Left kidney (tissue), 2 donors: ENCODE measurements around the gene BTF3. TPM values are rescaled to one million over a fixed set of nuclear protein-coding genes. Genes with fewer than 3 reads are reported as not detected.
"Not testable (repeated sequence)": the region's sequence is repeated elsewhere in the genome, so short reads cannot be mapped to it uniquely, and the experiment has no call there.

Experiments used
- DNase-seq: peaks from one replicate; pipeline ENCODE4 v3.0.0-alpha.2; 2013
- polyA plus RNA-seq: library from polyadenylated mRNA; unstranded; fragments of 120-200 nt; gene quantifications from one replicate; pipeline ENCODE4 v1.2.1, GENCODE V29; 2013; ENCODE audit not compliant: insufficient read length

Gene BTF3
- polyA plus RNA-seq, 1 donor = 882 TPM

DNA sequence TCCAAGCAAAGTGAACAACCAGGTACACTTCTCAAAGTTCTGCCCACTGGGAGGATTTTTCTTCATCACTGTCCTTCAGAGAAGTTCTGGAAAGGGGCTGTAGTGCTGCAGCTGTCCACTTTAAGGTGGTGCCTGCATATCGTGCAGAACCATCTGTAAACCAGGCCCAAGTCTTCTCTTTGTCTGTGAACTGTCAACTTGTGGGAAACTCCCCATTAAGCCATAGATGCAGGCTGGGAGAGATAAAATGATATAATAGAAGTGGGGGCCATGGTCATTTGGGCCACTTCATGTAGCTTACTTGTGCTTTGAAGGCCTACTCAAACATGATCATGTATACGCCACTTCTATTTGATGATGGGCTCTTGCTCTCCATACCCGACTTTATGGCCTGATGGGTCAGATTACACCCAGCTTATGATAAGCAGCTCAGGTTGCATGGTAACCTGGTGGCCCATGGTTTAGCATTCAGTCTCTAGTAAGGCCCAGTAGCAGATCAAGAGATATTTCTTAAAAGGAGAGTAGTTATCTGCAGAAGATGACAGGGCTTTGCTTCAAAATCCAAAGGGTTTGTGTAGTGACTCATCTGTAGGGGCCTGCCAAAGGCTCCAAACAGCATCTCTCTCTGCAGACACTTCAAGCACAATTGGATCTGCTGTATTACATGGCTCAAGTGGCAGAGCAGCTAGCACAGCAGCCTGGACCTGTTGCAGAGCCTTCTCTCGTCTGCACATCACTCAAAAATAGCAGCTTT, 15.7 kb upstream of the BTF3 start:
- DNase-seq = no peak

DNA sequence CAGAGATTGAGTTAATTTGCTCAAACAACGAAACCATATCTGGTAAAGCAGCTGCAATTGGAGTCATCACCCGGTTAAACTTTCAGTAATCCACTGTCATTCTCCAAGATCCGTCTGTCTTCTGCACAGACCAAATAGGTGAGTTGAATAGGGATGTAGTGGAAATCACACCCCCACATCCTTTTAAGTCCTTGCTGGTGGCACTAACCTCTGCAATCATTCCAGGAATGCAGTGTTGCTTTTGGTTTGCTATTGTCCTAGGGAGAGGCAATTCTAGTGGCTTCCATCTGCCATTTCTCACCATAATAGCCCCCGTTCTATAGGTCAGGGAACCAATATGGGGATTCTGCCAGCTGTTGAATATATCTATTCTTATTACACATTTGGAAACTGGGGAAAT, 14.6 kb upstream of the BTF3 start:
- no peak for DNase-seq

DNA sequence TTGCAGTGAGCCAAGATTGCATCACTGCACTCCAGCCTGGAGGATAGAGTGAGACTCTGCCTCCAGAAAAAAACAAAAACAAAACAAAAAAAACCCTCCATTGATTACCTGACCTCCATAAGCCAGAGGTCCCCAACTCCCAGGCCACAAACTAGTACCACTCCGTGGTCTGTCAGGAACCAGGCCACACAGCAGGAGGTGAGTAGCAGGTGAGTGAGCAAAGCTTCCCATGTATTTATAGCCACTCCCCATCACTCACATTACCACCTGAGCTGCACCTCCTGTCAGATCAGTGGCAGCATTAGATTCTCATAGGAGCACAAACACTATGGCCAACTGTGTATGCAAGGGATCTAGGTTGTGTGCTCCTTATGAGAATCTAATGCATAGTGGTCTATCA, 13.7 kb upstream of the BTF3 start:
- no peak for DNase-seq

DNA sequence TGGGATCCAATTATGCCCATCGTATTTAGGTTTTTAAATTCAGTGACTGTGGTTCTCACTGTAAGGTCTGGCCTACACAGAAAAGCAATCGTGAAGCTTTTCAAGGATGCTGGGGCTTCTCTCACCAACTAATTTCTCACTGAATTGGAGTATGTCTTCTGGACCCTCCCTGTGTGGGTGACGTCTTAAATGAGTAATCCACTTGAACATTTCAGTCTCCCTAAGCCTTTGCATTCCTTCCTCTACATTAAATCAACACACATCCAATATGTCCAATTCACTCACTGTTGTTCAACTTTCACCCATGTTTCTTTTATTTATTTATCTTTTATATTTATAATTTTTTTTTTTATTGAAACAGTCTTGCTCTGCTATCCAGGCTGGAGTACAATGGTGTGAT, 12.5 kb upstream of the BTF3 start:
- DNase-seq = no peak

DNA sequence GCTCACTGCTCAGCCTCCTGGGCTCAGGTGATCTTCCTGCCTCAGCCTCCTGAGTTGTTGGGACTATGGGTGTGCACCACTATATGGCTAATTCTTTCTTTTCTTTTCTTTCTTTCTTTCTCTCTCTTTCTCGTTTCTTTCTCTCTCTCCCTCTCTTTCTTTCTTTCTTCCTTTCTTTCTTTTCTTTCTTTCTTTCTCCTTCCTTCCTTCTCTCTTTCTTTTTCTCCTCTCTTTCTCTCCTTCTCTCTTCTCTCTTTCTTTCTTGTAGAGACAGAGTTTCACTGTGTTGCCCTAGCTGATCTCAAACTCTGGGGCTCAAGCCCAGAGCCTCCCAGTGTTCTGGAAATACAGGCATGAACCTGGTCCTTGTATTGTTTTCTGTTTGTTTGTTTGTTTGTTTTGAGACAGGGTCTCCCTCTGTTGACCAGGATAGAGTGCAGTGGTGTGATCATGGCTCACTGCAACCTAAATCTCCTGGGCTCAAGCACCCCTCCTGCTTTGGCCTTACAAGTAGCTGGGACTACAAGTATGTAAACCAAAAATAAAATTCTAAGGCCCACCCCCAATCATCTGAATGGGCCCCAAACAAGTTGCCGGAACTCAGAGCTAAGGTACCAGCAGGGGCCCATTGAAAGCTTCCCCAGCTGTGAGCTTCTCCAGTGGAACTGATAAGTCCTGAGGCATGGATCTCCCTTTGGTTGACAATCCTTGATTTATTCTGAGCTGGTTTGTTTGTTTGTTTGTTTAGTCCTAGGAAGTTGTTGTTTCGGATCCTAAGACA, 11.9 kb upstream of the BTF3 start:
- DNase-seq = no peak

DNA sequence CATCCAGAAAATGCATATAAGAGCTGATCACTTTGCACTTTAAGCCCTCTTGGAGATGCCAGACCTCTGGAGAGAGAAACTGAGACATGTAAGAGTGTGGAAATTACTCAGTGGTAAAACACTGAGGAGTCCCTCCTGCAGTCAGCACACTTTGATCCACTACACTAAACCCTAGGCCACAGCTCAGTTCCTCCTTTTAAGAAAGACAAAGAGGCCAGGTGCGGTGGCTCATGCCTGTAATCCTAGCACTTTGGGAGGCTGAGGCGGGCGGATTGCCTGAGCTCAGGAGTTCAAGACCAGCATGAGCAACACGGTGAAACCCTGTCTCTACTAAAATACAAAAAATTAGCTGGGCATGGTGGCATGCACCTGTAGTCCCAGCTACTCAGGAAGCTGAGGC, 11.0 kb upstream of the BTF3 start:
- DNase-seq = not testable (repeated sequence)

DNA sequence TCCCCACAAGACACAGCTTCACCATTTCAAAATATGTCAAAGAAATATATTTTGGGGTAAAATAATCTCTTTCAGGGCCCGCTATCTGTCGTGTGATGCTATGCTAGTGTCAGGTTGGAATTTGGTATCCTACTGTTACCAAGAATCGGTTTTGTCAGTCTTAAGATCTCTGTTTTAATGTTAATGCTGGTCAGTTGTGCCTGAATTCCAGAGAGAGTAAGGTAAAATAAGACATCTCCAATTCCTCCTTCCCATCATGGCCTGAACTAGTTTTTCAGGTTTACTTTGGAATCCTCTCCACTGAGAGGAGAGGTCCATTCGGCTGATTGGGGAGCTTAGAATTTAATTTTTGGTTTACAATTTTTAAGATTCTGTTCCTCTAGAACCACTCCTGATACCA, 10.4 kb upstream of the BTF3 start:
- no peak for DNase-seq

DNA sequence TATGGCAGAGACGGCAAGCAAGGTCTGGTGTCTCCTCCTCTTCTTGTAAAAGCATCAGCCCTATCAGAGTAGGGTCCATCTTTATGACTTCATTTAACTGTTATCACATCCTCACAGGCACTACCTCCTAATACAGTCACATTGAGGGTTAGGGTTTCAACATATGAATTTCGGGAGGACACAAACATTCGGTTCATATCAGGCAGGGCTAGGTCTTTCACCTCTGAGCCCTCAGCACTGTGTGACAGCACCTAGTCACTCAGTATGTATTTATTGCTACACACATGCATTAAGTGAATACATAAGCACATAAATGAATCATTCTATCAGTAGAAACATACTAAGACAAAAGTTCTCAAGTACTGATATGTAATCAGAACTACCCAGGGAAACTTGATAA, 9.4 kb upstream of the BTF3 start:
- no peak for DNase-seq

DNA sequence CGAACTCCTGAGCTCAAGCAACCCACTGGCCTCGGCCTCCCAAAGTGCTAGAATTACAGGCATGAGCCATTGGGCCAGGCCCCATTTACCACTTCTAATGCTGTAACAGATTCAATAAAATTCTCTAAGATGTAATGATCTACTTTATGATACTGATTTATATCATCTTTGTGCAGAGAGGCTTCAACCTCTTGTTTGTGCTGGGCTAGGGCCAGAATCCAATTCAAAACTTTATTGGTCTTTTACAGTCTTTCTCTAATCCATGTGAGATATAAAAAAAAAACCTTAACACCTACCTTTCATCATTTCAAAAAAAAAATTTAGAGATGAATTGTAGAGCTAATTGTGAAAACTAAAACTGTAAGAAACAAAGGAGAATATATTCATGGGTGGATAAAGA, 8.2 kb upstream of the BTF3 start:
- DNase-seq = no peak

DNA sequence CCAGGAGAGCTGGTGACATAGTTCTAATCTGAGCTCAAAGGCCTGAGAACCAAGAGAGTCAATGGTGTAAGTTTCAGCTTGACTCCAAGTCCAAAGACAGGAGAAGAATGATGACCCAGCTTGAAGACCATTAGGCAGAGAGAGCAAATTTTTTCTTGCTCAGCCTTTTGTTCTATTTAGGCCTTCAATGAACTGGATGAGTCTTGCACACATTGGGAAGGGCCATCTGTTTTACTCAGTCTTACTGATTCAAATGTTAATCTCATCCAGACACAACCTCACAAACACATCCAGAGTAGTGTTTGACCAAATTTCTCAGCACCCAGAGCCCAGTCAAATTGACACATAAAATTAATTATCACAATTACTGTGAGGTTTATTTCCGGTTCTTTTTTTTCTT, 7.1 kb upstream of the BTF3 start:
- DNase-seq = no peak

DNA sequence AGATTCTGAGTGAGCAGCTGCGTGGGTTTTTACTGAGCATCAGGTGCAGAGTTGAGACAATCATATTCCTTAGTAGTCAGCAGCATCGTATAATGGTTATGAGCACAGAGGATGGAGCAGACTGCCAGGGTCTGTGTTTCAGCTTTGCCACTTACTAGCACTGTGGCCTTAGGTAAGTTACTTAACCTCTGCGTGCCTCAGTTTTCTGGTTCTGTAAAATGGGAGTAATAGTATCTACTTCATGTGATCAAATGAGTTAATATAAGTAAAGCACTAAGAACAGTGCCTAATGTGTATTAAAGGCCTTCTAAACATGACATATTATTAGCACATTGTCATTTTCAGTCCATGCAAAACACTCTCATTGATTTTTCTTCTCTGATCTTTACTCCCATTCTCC, 4.8 kb upstream of the BTF3 start:
- DNase-seq = no peak

DNA sequence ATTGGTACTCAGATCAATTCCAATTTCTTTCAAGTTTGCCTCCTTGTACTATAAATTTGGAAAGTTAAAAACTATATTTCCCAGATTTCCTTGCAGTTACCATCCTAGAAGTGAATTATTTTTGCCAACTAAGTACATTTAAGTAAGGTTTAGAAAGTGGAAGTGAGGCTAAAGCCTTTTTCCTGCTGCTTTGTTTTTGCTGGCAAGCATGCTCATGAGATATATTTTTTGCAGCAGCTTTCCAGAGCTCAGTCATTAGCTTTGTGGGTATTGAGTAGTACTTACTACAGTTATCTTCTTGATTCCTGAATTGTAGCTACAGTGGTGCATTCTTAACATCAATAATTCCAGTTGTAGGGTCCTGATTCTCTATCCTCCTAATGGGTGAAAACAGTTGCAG, 3.5 kb upstream of the BTF3 start:
- no peak for DNase-seq

DNA sequence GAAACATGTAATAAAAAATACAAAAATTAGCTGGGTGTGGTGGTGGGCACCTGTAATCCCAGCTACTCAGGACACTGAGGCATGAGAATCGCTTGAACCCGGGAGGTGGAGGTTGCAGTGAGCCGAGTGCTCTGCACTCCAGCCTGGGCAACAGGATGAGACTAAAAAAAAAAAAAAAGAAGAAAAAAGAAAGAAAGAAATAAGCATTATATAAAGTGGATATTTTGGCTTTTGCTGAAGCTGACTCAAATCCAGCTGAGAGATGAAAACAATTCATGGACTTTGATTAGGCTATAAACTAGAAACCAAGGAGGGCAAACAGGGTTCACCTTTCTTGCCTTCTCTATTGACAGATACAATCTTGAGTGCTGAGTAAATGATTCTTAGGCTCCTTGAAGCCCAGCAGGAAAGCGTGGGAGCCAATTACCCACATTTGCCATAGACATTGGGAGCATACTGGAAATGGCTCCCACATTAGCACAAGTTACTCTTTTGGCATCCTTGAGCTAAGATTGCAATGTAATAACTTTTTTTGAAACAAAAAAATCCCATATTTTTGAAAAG, 2.4 kb upstream of the BTF3 start:
- DNase-seq = no peak

DNA sequence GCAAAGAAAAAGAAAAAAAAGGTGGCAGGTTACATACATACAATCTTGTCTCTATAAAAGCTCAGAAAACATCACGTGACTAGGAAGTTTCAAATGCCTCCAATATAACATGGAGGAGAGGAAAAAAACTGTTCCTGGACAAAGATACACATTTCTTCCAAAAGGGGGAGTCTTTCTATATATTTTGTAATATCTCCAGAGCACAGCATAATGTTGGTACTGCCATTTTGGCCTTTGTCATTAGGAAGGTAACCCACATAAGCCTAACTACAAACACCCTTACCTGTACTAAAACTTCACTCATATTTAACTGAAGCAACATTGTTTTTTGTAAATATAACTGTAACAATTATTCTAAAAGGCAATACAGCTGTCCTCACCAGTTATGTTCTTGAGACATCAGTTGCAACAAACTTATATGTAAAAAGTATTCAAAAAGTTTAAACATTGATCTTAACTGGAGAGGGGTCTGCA, 1.2 kb upstream of the BTF3 start:
- DNase-seq = peak; percentile 73

DNA sequence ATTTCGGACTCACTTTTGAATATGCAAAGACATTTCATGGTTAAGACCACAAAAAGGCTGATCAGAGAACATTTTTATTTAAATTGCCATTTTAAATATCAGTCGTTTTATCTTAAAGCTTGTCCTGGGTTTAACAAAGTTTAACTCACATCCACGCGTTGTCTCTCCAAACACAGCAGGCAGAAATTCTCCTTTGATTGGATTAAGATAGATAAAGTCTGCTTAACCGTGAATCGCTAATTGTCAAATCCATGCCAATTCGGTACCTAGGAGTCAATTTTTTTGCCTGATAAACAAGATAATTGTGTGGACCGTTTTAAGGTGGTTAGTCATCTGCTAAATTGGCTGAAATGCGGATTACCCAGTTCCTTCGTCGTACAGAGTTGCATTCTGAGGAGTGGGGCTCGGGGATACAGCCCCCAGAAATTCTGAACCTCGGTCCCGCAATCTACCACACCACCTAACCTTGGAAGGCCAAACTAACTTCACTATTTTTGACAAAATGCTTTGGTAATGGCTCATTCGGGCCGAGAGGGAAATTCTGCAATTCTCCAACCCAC, 665 bp upstream of the BTF3 start:
- peak; percentile 31 for DNase-seq

DNA sequence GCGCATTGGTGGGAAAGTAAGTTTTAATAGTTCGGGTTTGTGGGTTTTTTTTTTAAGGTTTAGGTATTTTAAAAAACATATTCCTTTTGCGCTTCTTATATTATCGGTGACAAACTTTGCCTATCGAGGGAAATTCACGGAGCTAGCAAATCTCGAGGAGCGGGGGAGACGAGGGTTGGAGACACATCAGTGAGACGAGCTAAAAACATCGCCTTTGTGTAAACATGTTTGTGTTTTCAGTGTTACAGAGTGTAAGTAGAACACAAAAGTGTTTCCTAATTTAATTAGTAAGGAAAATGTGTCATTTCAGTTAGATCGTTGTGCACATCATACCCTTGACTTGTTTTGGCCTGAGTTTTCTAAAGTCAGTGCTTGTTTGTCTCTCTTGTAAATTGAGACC, 945 bp downstream of the BTF3 start:
- no peak for DNase-seq

DNA sequence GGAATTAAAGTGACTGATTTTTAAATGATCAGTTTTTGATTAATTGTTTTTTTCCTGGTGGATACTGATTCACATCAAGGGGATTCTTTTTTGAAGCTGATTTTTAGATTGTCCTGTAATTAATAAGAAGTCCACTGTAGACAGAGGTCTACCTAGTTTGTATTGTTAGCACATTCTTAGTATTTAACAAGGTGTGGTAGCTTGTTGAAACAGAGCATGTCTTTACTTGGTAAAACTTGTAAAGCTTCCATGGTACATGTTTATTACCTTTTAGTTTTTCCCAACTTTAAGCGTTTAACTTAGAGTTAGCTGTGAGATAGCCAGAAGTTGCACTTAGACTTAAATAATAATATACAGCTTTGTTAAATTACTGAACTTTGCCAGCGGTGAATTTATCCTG, 1.5 kb downstream of the BTF3 start:
- DNase-seq = no peak

DNA sequence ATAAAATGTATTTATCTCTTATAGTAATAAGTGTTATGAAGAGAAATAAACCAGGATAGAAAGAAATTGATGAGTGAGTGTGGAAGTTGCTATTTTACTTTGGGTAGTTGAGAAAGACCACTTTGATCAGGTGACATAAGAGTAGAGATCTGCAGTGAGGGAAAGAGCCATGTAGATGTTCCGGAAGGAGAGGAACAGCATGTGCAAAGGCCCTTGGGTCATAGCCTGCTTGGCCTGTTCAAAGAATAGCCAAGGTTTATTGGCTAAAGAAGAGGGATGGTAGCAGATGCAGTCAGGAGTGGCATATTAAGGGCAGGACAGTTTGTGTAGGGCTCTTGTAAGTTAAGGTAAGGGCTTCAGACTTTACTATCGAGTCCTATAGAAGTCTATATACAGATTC, 3.2 kb downstream of the BTF3 start:
- no peak for DNase-seq

DNA sequence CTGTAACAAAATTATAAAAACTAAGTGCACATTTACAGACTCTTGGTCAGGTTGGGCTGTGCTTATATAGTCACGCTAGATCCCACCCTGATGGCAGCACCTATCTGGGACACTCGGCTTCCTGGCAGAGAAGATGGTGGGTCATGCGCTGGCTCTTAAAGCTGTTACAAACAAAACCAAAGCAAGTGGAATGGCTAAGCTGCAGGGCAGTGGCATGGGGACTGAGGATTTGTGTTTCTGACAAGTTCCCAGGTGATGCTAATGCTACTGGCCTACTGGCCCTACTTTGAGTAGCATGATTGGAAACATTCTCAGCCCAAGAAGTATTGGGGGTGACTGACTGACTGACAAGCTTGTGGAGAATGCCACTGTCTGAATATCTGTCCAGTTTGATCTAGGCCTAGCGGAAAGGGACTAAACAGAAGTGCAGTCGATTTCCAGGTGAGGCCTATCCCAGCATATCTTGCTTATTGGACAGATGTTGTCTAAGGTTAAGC, 8.3 kb downstream of the BTF3 start:
- no peak for DNase-seq

DNA sequence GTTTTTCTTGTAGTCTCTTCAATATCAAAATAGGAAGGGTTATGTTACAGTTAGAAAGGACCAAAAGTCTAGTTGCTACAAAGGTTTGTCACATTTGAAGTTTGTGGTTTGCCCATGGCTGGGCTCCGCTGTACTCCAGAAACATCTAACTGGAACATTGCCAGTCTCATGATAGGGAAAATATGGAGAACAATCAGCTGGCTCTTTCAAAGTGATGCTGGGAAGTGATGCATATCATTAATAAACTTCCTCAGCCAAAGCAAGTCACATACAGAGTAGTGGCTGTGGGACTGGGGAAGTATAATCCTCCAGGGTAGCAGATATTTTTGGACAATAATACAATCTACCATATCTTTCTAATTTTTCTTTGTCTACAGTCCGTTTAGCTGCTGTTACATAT, 8.8 kb downstream of the BTF3 start:
- DNase-seq = no peak

DNA sequence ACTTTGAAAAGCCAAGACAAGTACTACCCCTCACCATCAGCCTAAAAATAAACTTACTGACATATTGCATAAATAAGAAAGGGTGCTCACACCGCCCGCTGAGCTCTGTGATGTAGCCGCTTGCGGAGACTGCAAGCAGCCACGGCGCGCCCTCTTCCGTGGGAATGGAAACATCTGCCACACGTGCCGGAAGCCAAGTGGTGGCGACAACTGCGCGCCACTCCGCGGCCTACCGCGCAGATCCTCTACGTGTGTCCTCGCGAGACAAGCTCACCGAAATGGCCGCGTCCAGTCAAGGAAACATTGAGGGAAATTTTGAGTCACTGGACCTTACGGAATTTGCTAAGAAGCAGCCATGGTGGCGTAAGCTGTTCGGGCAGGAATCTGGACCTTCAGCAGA, 10.3 kb downstream of the BTF3 start:
- DNase-seq = not testable (repeated sequence)

DNA sequence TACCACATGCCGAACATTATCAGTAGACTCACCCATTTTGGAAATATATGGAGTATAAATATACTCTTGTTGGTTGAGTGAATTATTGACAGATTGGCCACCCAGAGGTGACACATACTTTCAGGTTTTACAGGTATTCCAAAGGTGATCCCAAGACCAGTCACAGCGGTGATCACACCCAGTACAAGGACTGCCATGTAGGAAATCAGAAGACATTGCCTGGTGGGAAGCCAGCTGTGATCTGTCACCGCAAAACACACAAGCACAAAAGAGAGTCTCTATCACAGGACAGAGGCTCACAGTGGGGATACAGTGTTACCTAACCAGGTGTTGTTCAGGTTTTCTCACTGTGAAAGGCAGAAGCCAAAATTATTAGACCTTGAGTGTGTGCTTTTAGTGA, 15.8 kb downstream of the BTF3 start:
- no peak for DNase-seq

DNA sequence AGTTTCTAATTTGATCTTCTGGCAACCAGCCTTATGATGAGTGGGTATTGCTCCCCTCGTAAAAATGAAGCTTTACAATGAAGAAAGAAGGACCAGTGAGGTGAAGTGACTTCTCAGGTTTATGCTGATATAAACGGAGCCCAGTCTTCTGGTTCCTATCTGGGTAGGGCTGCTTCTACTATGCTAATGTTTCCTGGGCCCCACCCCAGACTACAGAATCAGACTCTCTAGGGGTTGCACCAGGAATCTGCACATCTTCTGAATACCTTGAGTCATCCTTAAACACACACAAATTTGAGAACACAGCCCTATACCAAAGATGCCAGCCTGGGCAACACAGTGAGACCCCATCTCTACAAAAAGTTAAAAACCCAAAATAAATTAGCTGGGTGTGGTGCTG, 16.2 kb downstream of the BTF3 start:
- no peak for DNase-seq
